Peyer's patch (tissue), 4 donors: Measurements from ENCODE around the gene ANO4. TPM values are rescaled to one million over a fixed set of nuclear protein-coding genes. Genes with fewer than 3 reads are reported as not detected.
A peak's percentile ranks its signal among the peaks of the same experiment; 100 is the strongest.

Experiments used
- DNase-seq, 3 donors: peaks; one replicate each; pipeline ENCODE4 v3.0.0-alpha.2; 2017 to 2019
- H3K27ac ChIP-seq, 4 donors: fragments of 200-600 bp; sonication (generic); one replicate each; pipeline ENCODE4 v1.5.1; 2016 to 2019
- H3K27me3 ChIP-seq, 2 donors: fragments of 200-600 bp; sonication (generic); one replicate each; pipeline ENCODE4 v1.5.1; 2019
- H3K36me3 ChIP-seq, 3 donors: fragments of 200-600 bp; sonication (generic); one replicate each; pipeline ENCODE4 v1.5.1; 2016 to 2019
- H3K4me1 ChIP-seq, 4 donors: fragments of 200-600 bp; sonication (generic); one replicate each; pipeline ENCODE4 v1.5.1; 2016 to 2019
- H3K4me3 ChIP-seq, 4 donors: fragments of 200-600 bp; sonication (generic); 1 replicate in 3 of 4; 2 replicates in 1 of 4; pipeline ENCODE4 v1.5.1; 2016 to 2019; ENCODE audit warnings: mild to moderate bottlenecking in 1 of 4
- H3K9me3 ChIP-seq, 4 donors: fragments of 200-600 bp; sonication (generic); one replicate each; pipeline ENCODE4 v1.5.1; 2016 to 2019; ENCODE audit warnings: mild to moderate bottlenecking in 1 of 4
- POLR2A ChIP-seq, 2 donors: fragments of 450-650 bp; IDR thresholded peaks; one replicate each; pipeline ENCODE4 v1.5.1; 2017; ENCODE audit warnings: antibody characterized with exemption in 2 of 2, mild to moderate bottlenecking in 2 of 2, moderate library complexity in 2 of 2
- total RNA-seq, 4 donors: library from RNA; depleted of rRNA; stranded (reverse); fragments of >200 nt; gene quantifications; one replicate each; pipeline ENCODE4 v1.1.0, GENCODE V29; 2016
- TF ChIP-seq, protein P1 (sequence below), 6 experiments: fragments of 450-650 bp in 4 of 6; fragments of 200-600 bp in 2 of 6; sonication (generic) in 1 of 6; IDR thresholded peaks; one replicate each; pipeline ENCODE4 v1.5.1; 2017 to 2019; ENCODE audit warnings: antibody characterized with exemption in 6 of 6, mild to moderate bottlenecking in 3 of 6, moderate library complexity in 1 of 6

The ANO4 gene
- total RNA-seq, 4 donors from 2014 or later: 1.7 TPM; not detected in 3

- TF ChIP-seq POLR2A (IDR thresholded peaks at IDR 0.05): no peak
- TF ChIP-seq, protein P1, sequence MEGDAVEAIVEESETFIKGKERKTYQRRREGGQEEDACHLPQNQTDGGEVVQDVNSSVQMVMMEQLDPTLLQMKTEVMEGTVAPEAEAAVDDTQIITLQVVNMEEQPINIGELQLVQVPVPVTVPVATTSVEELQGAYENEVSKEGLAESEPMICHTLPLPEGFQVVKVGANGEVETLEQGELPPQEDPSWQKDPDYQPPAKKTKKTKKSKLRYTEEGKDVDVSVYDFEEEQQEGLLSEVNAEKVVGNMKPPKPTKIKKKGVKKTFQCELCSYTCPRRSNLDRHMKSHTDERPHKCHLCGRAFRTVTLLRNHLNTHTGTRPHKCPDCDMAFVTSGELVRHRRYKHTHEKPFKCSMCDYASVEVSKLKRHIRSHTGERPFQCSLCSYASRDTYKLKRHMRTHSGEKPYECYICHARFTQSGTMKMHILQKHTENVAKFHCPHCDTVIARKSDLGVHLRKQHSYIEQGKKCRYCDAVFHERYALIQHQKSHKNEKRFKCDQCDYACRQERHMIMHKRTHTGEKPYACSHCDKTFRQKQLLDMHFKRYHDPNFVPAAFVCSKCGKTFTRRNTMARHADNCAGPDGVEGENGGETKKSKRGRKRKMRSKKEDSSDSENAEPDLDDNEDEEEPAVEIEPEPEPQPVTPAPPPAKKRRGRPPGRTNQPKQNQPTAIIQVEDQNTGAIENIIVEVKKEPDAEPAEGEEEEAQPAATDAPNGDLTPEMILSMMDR (IDR thresholded peaks at IDR 0.05): no peak
- H3K9me3 ChIP-seq: no peaks in the 10 kb centered on the region
- DNase-seq: no peak
- no peaks in the 10 kb centered on the region for H3K4me1 ChIP-seq
- no peak overlapping the region for H3K27ac ChIP-seq
- no peaks in the 10 kb centered on the region for H3K36me3 ChIP-seq
- H3K27me3 ChIP-seq: no peaks in the 10 kb centered on the region
- H3K4me3 ChIP-seq: no peak overlapping the region
These were observed 160.6 kb downstream of the ANO4 start for GRCh38 chr12:100955139-100955538.

GRCh38 chr12:100956311-100956852, 161.8 kb downstream of the ANO4 start:
- Histone ChIP-seq H3K36me3 (no peaks in the 10 kb centered on the region), H3K4me1 (no peaks in the 10 kb centered on the region), H3K27ac (no peak overlapping the region), H3K27me3 (no peaks in the 10 kb centered on the region), H3K4me3 (no peak overlapping the region), H3K9me3 (no peaks in the 10 kb centered on the region)
- TF ChIP-seq POLR2A (IDR thresholded peaks at IDR 0.05): no peak
- TF ChIP-seq, protein P1 (IDR thresholded peaks at IDR 0.05): peak in 3 of 6 experiments; percentile 17 to 26 (median 24)
- no peak for DNase-seq

DNA sequence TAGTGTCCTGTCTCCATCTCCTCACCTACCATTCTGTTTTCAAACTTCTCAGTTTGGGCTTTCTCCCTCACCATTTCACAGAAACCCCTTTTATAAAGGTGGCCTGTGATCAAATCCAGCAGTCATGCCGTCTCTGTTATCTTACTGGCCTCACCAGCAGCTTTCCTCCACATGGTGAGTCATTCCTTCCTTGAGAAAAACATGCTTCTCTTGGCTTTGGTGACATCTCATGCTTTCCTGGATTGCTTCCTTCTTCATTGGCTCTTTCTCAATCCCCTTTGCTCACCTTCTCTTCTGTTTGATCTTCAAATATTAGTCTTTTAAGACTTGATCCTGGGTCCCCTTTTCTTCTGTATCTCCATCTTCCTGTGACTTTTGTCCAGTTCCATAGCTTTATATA, 164.9 kb downstream of the ANO4 start:
- H3K36me3 ChIP-seq: no peaks in the 10 kb centered on the region
- no peak for DNase-seq

GRCh38 chr12:100962086-100962712, 167.6 kb downstream of the ANO4 start:
- TF ChIP-seq, protein P1 (IDR thresholded peaks at IDR 0.05): no peak
- no peak for TF ChIP-seq POLR2A (IDR thresholded peaks at IDR 0.05)
- H3K36me3 ChIP-seq: no peaks in the 10 kb centered on the region
- no peaks in the 10 kb centered on the region for H3K9me3 ChIP-seq
- no peak for DNase-seq
- no peak overlapping the region for H3K4me3 ChIP-seq
- H3K27me3 ChIP-seq: no peaks in the 10 kb centered on the region
- no peaks in the 10 kb centered on the region for H3K4me1 ChIP-seq
- no peak overlapping the region for H3K27ac ChIP-seq

More for the DNA sequence above, 164.9 kb downstream of the ANO4 start:
- Histone ChIP-seq H3K4me1 (no peaks in the 10 kb centered on the region), H3K9me3 (no peaks in the 10 kb centered on the region), H3K4me3 (no peak overlapping the region), H3K27ac (no peak overlapping the region), H3K27me3 (no peaks in the 10 kb centered on the region)
- TF ChIP-seq POLR2A (IDR thresholded peaks at IDR 0.05): no peak
- TF ChIP-seq, protein P1 (IDR thresholded peaks at IDR 0.05): no peak

- no peaks in the 10 kb centered on the region for H3K9me3 ChIP-seq
- no peaks in the 10 kb centered on the region for H3K36me3 ChIP-seq
- TF ChIP-seq, protein P1 (IDR thresholded peaks at IDR 0.05): no peak
- no peak for TF ChIP-seq POLR2A (IDR thresholded peaks at IDR 0.05)
- H3K4me1 ChIP-seq: no peaks in the 10 kb centered on the region
- no peak overlapping the region for H3K4me3 ChIP-seq
- no peak for DNase-seq
- H3K27ac ChIP-seq: no peak overlapping the region
- H3K27me3 ChIP-seq: no peaks in the 10 kb centered on the region
These were observed 168.8 kb downstream of the ANO4 start for GRCh38 chr12:100963381-100963780.
